Measurements from ENCODE around the gene EIF1B. TPM values are rescaled to one million over a fixed set of nuclear protein-coding genes. Genes with fewer than 3 reads are reported as not detected.
"Not testable (repeated sequence)": the region's sequence is repeated elsewhere in the genome, so short reads cannot be mapped to it uniquely, and the experiment has no call there.

EIF1B gene
- total RNA-seq, 1 donor from 2014 or later = 10.4 TPM

- no peak for TF ChIP-seq CTCF (conservative IDR thresholded peaks at IDR 0.05; ENCODE audit: low read depth, low read length)
- no peak for DNase-seq (ENCODE audit: low read depth)
These were observed 30.7 kb upstream of the EIF1B start for GRCh38 chr3:40278791-40279190.

GRCh38 chr3:40281995-40282394 lies 27.5 kb upstream of the EIF1B start:
- TF ChIP-seq CTCF (conservative IDR thresholded peaks at IDR 0.05; ENCODE audit: low read depth, low read length) = no peak
- DNase-seq (ENCODE audit: low read depth) = no peak
- no peak overlapping the region for H3K4me3 ChIP-seq (ENCODE audit: low read depth, low read length)

More at GRCh38 chr3:40278791-40279190, 30.7 kb upstream of the EIF1B start:
- H3K4me3 ChIP-seq (ENCODE audit: low read depth, low read length) = no peak overlapping the region

GRCh38 chr3:40283057-40283456 lies 26.4 kb upstream of the EIF1B start:
- DNase-seq (ENCODE audit: low read depth); H3K4me3 ChIP-seq (ENCODE audit: low read depth, low read length): not testable (repeated sequence)

GRCh38 chr3:40287248-40287647 lies 22.3 kb upstream of the EIF1B start:
- DNase-seq (ENCODE audit: low read depth) = no peak
- no peak overlapping the region for H3K4me3 ChIP-seq (ENCODE audit: low read depth, low read length)
- TF ChIP-seq CTCF (conservative IDR thresholded peaks at IDR 0.05; ENCODE audit: low read depth, low read length) = no peak

GRCh38 chr3:40290396-40290795 lies 19.1 kb upstream of the EIF1B start:
- H3K4me3 ChIP-seq (ENCODE audit: low read depth, low read length) = no peak overlapping the region
- DNase-seq (ENCODE audit: low read depth) = no peak
- no peak for TF ChIP-seq CTCF (conservative IDR thresholded peaks at IDR 0.05; ENCODE audit: low read depth, low read length)

GRCh38 chr3:40291471-40291870 lies 18.0 kb upstream of the EIF1B start:
- no peak for TF ChIP-seq CTCF (conservative IDR thresholded peaks at IDR 0.05; ENCODE audit: low read depth, low read length)
- no peak overlapping the region for H3K4me3 ChIP-seq (ENCODE audit: low read depth, low read length)
- DNase-seq (ENCODE audit: low read depth) = no peak

- DNase-seq (ENCODE audit: low read depth) = no peak
- TF ChIP-seq CTCF (conservative IDR thresholded peaks at IDR 0.05; ENCODE audit: low read depth, low read length) = no peak
- no peak overlapping the region for H3K4me3 ChIP-seq (ENCODE audit: low read depth, low read length)
These were observed 16.7 kb upstream of the EIF1B start for GRCh38 chr3:40292637-40293349.
